Sigmoid colon (tissue), 7 donors: ENCODE results near the gene SH2D7. TPM values are rescaled to one million over a fixed set of nuclear protein-coding genes. Genes with fewer than 3 reads are reported as not detected.

ENCODE experiments used
- DNase-seq: peaks from one replicate; pipeline ENCODE4 v3.0.0-alpha.2; 2019
- H3K27ac ChIP-seq, 4 donors: fragments of 200-600 bp; sonication (generic); one replicate each; pipeline ENCODE4 v1.5.1; 2016 to 2019; ENCODE audit warnings: mild to moderate bottlenecking in 1 of 4
- H3K27me3 ChIP-seq, 3 donors: fragments of 200-600 bp; sonication (generic); one replicate each; pipeline ENCODE4 v1.5.1; 2019; ENCODE audit warnings: mild to moderate bottlenecking in 1 of 3
- H3K36me3 ChIP-seq, 4 donors: fragments of 200-600 bp; sonication (generic); one replicate each; pipeline ENCODE4 v1.5.1; 2016 to 2019
- H3K4me1 ChIP-seq, 4 donors: fragments of 200-600 bp; sonication (generic); one replicate each; pipeline ENCODE4 v1.5.1; 2017 to 2019
- H3K4me3 ChIP-seq, 4 donors: fragments of 200-600 bp; sonication (generic); one replicate each; pipeline ENCODE4 v1.5.1; 2017 to 2019; ENCODE audit warnings: mild to moderate bottlenecking in 2 of 4, moderate library complexity in 1 of 4
- H3K9me3 ChIP-seq, 4 donors: fragments of 200-600 bp in 3 of 4; sonication (generic) in 3 of 4; one replicate each; pipeline versions ENCODE4 v1.5.1 to v1.6.1; 2013 to 2019
- EP300 ChIP-seq, 4 donors: sonication (generic); formaldehyde crosslinking; IDR thresholded peaks; one replicate each; pipeline ENCODE4 v1.6.1; 2017; ENCODE audit warnings: antibody characterized with exemption in 4 of 4
- POLR2A ChIP-seq, 2 donors: fragments of 450-650 bp; IDR thresholded peaks; one replicate each; pipeline ENCODE4 v1.6.1; 2016; ENCODE audit warnings: antibody characterized with exemption in 2 of 2, mild to moderate bottlenecking in 2 of 2, moderate library complexity in 2 of 2
- POLR2AphosphoS5 ChIP-seq, 4 donors: sonication (generic); formaldehyde crosslinking; IDR thresholded peaks; one replicate each; pipeline ENCODE4 v1.6.1; 2017; ENCODE audit warnings: antibody characterized with exemption in 4 of 4
- WGBS, 2 donors: extraction: QIAGEN DNeasy Blood & Tissue Kit; methylation state at CpG; one replicate each; pipeline ENCODE4 v1.1.7; 2013; 5-methylcytosine and 5-hydroxymethylcytosine counted together
- intact Hi-C: fragments of 100-400 bp; cut with DNase I; formaldehyde crosslinking; loops from one replicate; pipeline ENCODE4 v1.15.1; 2023
- polyA plus RNA-seq, 3 donors: library from polyadenylated mRNA; stranded (reverse); fragments of 200-250 nt; gene quantifications; one replicate each; pipeline ENCODE4 v1.2.3, GENCODE V29; 2013
- total RNA-seq, 4 donors: library from RNA; depleted of rRNA; stranded (reverse); fragments of >200 nt; gene quantifications; one replicate each; pipeline ENCODE4 v1.1.0, GENCODE V29; 2016
- TF ChIP-seq, protein P1 (sequence below), 4 experiments: fragments of 450-650 bp in 3 of 4; fragments of 200-600 bp in 1 of 4; IDR thresholded peaks; one replicate each; pipeline ENCODE4 v1.5.1; 2016 to 2019; ENCODE audit warnings: antibody characterized with exemption in 4 of 4, mild to moderate bottlenecking in 3 of 4, moderate library complexity in 2 of 4
- donor health status: healthy with polysubstance abuse.
- donor health status: Bipolar disorder and iron deficiency.
- donor health status: healthy.

SH2D7 gene
- total and polyA plus RNA-seq, 7 donors: 0.69 to 3.0 (median 2.5) TPM; not detected in 4

DNA sequence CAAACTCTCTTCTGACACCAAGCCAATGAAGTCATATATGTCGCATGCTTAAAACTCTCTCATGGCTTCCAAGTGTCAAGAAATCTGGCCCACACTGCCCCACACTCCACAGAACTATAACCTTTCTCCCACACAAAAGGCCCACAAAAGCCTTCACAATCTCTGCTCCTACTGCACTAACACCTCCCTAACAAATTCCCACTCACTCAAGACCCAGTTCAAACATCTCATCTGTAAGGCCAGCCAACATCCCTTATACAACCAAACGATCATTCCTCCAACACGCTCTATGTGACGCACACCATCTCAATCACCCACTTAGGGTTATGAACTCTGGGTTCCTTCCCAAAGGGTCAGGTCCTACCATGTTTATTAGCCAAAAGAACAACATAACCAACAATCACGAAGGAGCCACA lies 28.4 kb upstream of the SH2D7 start:
- Histone ChIP-seq H3K36me3 (no peaks in the 10 kb centered on the region), H3K9me3 (no peaks in the 10 kb centered on the region), H3K27me3 (no peaks in the 10 kb centered on the region), H3K4me1 (peaks cover 0 to 87% (median 80%) of the 10 kb centered on the region in 4 donors), H3K4me3 (no peak overlapping the region), H3K27ac (peak overlapping the region; percentile 69 to 90 (median 77))
- no peak for DNase-seq
- intact Hi-C loops: no loop called here
- TF ChIP-seq POLR2AphosphoS5 (IDR thresholded peaks at IDR 0.05) (no peak), EP300 (IDR thresholded peaks at IDR 0.05) (no peak)
- TF ChIP-seq, protein P1, sequence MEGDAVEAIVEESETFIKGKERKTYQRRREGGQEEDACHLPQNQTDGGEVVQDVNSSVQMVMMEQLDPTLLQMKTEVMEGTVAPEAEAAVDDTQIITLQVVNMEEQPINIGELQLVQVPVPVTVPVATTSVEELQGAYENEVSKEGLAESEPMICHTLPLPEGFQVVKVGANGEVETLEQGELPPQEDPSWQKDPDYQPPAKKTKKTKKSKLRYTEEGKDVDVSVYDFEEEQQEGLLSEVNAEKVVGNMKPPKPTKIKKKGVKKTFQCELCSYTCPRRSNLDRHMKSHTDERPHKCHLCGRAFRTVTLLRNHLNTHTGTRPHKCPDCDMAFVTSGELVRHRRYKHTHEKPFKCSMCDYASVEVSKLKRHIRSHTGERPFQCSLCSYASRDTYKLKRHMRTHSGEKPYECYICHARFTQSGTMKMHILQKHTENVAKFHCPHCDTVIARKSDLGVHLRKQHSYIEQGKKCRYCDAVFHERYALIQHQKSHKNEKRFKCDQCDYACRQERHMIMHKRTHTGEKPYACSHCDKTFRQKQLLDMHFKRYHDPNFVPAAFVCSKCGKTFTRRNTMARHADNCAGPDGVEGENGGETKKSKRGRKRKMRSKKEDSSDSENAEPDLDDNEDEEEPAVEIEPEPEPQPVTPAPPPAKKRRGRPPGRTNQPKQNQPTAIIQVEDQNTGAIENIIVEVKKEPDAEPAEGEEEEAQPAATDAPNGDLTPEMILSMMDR (IDR thresholded peaks at IDR 0.05): no peak
- WGBS, 2 donors: 79 to 86% methylated on average over 5 of the region's 5 CpGs

DNA sequence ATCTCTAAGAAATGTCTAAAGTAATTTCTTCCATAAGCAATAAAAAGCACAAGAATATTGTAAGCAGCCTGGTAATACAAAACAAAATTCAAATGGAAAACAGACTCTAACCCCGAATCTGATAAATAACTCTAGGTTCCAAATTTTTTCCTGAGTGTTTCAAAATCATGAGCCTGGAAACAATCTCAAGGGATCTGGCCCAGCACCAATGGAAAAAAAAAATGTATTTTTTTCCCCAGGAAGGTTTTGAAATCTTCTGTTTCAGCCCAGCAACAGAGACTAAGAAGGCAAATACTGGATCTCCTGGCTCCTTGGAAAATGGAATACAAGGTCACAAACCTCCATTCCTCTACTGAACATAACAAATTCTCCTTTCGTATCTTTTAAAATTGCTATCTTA lies 27.8 kb upstream of the SH2D7 start:
- H3K27ac ChIP-seq: peak overlapping the region; percentile 69 to 90 (median 77)
- intact Hi-C loops: no loop called here

DNA sequence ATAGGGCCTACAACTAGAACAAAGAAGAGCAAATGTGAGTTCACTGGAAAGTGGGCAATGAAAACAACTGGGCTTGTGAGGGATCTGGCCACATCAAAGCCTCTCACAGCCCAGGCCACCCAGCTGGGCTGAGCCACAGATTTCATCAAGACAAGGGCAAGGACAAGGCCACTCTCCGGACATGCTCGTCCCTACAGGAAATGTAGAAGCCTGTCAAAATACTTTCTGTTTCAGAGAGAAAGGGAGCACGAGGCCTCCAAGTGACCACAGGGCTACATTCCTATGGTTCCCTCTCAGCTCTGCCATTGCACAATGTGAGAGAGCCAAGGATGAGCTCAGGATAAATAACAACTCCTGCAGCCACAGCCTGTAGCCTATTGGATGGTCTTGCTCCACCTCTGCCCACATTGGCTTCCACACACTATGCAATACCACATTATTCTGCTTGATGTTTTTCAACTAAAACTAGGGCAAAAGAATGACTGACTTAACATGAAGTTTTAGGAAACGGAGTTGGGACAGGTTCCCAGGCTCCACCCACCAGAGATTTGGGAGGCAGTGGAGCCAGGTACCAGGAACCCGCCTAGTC lies 27.0 kb upstream of the SH2D7 start:
- DNase-seq: peak; percentile 91
- peaks cover 0 to 92% (median 84%) of the 10 kb centered on the region in 4 donors for H3K4me1 ChIP-seq

More for the DNA sequence above, 27.8 kb upstream of the SH2D7 start:
- H3K36me3 ChIP-seq: no peaks in the 10 kb centered on the region
- no peaks in the 10 kb centered on the region for H3K27me3 ChIP-seq
- TF ChIP-seq EP300 (IDR thresholded peaks at IDR 0.05) (no peak), POLR2A (IDR thresholded peaks at IDR 0.05) (no peak), POLR2AphosphoS5 (IDR thresholded peaks at IDR 0.05) (peak in 3 of 4 donors; percentile 19 to 42 (median 42))
- TF ChIP-seq, protein P1 (IDR thresholded peaks at IDR 0.05): no peak
- H3K4me3 ChIP-seq: no peak overlapping the region
- 81 to 86% methylated on average over 2 of the region's 2 CpGs for WGBS, 2 donors
- DNase-seq: no peak
- no peaks in the 10 kb centered on the region for H3K9me3 ChIP-seq
- peaks cover 0 to 87% (median 80%) of the 10 kb centered on the region in 4 donors for H3K4me1 ChIP-seq

DNA sequence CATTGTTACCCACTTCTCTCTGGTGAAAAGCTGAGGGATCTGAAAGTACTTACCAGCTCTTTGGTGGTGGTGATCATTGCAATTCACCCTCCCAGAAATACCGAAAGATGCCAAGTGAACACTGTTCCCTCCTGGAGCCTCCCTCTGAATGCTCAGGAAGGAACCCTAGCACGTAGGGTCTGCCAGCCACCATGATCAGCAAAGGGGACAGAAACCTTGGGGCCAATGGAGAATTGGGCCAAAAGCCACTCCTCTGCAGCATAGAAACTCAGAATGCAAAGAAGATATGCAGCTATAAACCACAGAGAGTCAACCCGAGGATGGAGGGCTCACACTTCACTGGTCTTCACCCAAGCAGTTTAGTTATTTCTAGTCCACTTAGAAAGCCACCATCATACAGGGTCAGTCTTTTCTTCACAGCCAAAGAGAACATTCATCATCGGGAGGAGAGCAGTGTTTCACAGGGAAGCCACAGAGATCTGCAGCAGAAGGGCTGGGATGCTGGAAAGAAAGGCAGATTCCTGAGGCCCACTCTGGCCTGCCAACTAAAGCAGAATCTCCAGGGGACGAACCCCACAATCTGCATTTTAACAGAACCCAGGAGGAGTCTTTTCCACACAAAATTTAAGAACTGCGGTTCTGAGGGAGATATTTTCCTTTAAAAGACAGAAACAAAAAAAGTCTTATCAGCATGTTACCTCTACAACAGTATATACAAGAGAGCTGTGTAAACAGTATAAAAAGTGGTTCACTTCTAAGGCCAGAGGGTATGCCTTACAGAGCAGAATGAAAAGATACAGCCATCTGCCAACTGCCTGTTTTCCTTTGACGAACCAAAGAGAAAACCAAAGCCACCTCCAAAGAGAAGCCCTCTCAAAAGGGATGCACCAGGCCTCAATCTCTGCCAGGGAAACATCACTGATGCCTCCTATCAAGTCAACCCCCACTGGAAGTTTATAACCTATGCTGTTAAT lies 26.1 kb upstream of the SH2D7 start:
- no peaks in the 10 kb centered on the region for H3K36me3 ChIP-seq
- peak overlapping the region; percentile 69 to 90 (median 77) for H3K27ac ChIP-seq
- intact Hi-C loops: no loop called here
- no peaks in the 10 kb centered on the region for H3K27me3 ChIP-seq
- 37 to 52% methylated on average over 7 of the region's 7 CpGs for WGBS, 2 donors
- TF ChIP-seq POLR2AphosphoS5 (IDR thresholded peaks at IDR 0.05) (no peak), POLR2A (IDR thresholded peaks at IDR 0.05) (no peak), EP300 (IDR thresholded peaks at IDR 0.05) (no peak)
- TF ChIP-seq, protein P1 (IDR thresholded peaks at IDR 0.05): no peak
- H3K9me3 ChIP-seq: no peaks in the 10 kb centered on the region
- H3K4me1 ChIP-seq: peaks cover 0 to 96% (median 87%) of the 10 kb centered on the region in 4 donors
- DNase-seq: peak; percentile 65
- no peak overlapping the region for H3K4me3 ChIP-seq

More for the DNA sequence above, 27.0 kb upstream of the SH2D7 start:
- H3K9me3 ChIP-seq: no peaks in the 10 kb centered on the region
- TF ChIP-seq, protein P1 (IDR thresholded peaks at IDR 0.05): no peak
- TF ChIP-seq POLR2AphosphoS5 (IDR thresholded peaks at IDR 0.05): peak; percentile 46 to 70 (median 57)
- H3K27me3 ChIP-seq: no peaks in the 10 kb centered on the region
- intact Hi-C loops: no loop called here
- peak overlapping the region; percentile 69 to 90 (median 77) for H3K27ac ChIP-seq
- H3K36me3 ChIP-seq: no peaks in the 10 kb centered on the region
- WGBS, 2 donors: 43 to 68% methylated on average over 5 of the region's 5 CpGs
- H3K4me3 ChIP-seq: no peak overlapping the region
